PFSK-1 (cell line): ENCODE results near the gene PKM.

ENCODE experiments used
- POLR2AphosphoS5 ChIP-seq: IDR thresholded peaks from 2 replicates; pipeline ENCODE4 v1.6.1; 2012; ENCODE audit warnings: low read depth, mild to moderate bottlenecking, control low read depth, low read length, moderate library complexity
- REST ChIP-seq, 2 experiments: IDR thresholded peaks; 2 replicates each; pipeline versions ENCODE4 v1.6.1 to v1.8.0; 2011 to 2012; ENCODE audit warnings: low read depth in 2 of 2, low read length in 2 of 2, control low read depth in 1 of 2, inconsistent platforms in 1 of 2, mild to moderate bottlenecking in 1 of 2, moderate library complexity in 1 of 2; ENCODE audit not compliant: insufficient read depth in 1 of 2
- TAF1 ChIP-seq: IDR thresholded peaks from 2 replicates; pipeline ENCODE4 v1.6.1; 2012; ENCODE audit warnings: low read length, control low read depth, borderline replicate concordance; ENCODE audit not compliant: insufficient read depth

GRCh38 chr15:72242775-72243370, 11.9 kb upstream of the PKM start:
- no peak for TF ChIP-seq POLR2AphosphoS5
- TF ChIP-seq REST (IDR thresholded peaks at IDR 0.05; ENCODE audit: insufficient read depth in 1 of 2, low read depth in 2 of 2, low read length in 2 of 2), result no peak
- TF ChIP-seq TAF1, result no peak
